H1 (cell line): ENCODE data around the gene ZNF358. TPM values are rescaled to one million over a fixed set of nuclear protein-coding genes. Genes with fewer than 3 reads are reported as not detected.
"Not testable (repeated sequence)": the region's sequence is repeated elsewhere in the genome, so short reads cannot be mapped to it uniquely, and the experiment has no call there.

Source experiments
- CTCF ChIA-PET: fragments of 300-600 bp; sonication (Branson Sonifier 250); formaldehyde crosslinking; loops from one replicate; lab custom pipeline; 2021; ENCODE audit not compliant: partially characterized antibody; lab: Charles Lee
- POLR2A ChIA-PET: fragments of 300-600 bp; sonication (Branson Sonifier 250); formaldehyde crosslinking; loops from one replicate; lab custom pipeline; 2021; ENCODE audit warnings: inconsistent platforms; ENCODE audit not compliant: partially characterized antibody; lab: Charles Lee
- DNase-seq, 2 experiments: peaks; one replicate each; pipeline versions ENCODE4 v3.0.0 to v3.0.0-alpha.2; 2010 to 2022; ENCODE audit warnings: low spot score in 2 of 2, low read depth in 1 of 2, mixed read lengths in 1 of 2
- FAIRE-seq: peaks from 2 replicates; lab custom pipeline; 2011; peaks lifted over from hg19 to GRCh38; lab: Jason Lieb, UNC
- H2AFZ ChIP-seq: 2 replicates; pipeline ENCODE4 v1.8.1; 2012; ENCODE audit warnings: low read length, inconsistent platforms
- H2AK5ac ChIP-seq: 2 replicates; pipeline ENCODE4 v1.6.1; 2013; ENCODE audit warnings: low read depth, low read length
- H2BK120ac ChIP-seq: replicated peaks from 2 replicates; pipeline ENCODE3; 2013; ENCODE audit warnings: low read depth, low read length, inconsistent platforms
- H2BK12ac ChIP-seq: 2 replicates; pipeline ENCODE4 v1.6.1; 2013; ENCODE audit warnings: low read depth, low read length
- H2BK15ac ChIP-seq: 2 replicates; pipeline ENCODE4 v1.6.1; 2013; ENCODE audit warnings: low read length
- H2BK20ac ChIP-seq: 2 replicates; pipeline ENCODE4 v1.6.1; 2013; ENCODE audit warnings: low read length
- H2BK5ac ChIP-seq: 2 replicates; pipeline ENCODE4 v1.6.1; 2013; ENCODE audit warnings: low read depth, low read length
- H3K14ac ChIP-seq: 2 replicates; pipeline ENCODE4 v1.6.1; 2013; ENCODE audit warnings: inconsistent platforms; ENCODE audit not compliant: insufficient read length
- H3K18ac ChIP-seq: 2 replicates; pipeline ENCODE4 v1.6.1; 2013; ENCODE audit warnings: low read length; ENCODE audit errors: extremely low read depth
- H3K23ac ChIP-seq: 2 replicates; pipeline ENCODE4 v1.6.1; 2013; ENCODE audit warnings: inconsistent platforms; ENCODE audit not compliant: insufficient read length
- H3K23me2 ChIP-seq: 2 replicates; pipeline ENCODE4 v1.6.1; 2013; ENCODE audit warnings: low read depth, low read length
- H3K27ac ChIP-seq: 2 replicates; pipeline ENCODE4 v1.6.1; 2011; ENCODE audit warnings: low read depth, low read length, inconsistent platforms
- H3K27me3 ChIP-seq, 4 experiments: replicated peaks in 1 of 4; 1 replicate in 1 of 4; 2 replicates in 3 of 4; pipeline versions ENCODE4 v1.6.1 to v1.8.1; 2011 to 2013; ENCODE audit warnings: low read length in 3 of 4, mild to moderate bottlenecking in 3 of 4, inconsistent platforms in 2 of 4, mixed read lengths in 2 of 4, moderate library complexity in 1 of 4; ENCODE audit not compliant: control insufficient read depth in 3 of 4, insufficient read depth in 3 of 4; ENCODE audit errors: extremely low read depth in 1 of 4
- H3K36me3 ChIP-seq, 4 experiments: 2 replicates each; pipeline versions ENCODE4 v1.6.1 to v1.8.1; 2011 to 2013; ENCODE audit warnings: mild to moderate bottlenecking in 4 of 4, low read length in 3 of 4, moderate library complexity in 2 of 4, control low read depth in 1 of 4, inconsistent platforms in 1 of 4; ENCODE audit not compliant: insufficient read depth in 4 of 4, control insufficient read depth in 2 of 4
- H3K4ac ChIP-seq: replicated peaks from 2 replicates; pipeline ENCODE3; 2013; ENCODE audit warnings: low read length, low read depth, mixed read lengths, inconsistent platforms; ENCODE audit not compliant: insufficient read length
- H3K4me1 ChIP-seq, 4 experiments: replicated peaks in 1 of 4; 1 replicate in 1 of 4; 2 replicates in 3 of 4; pipeline versions ENCODE4 v1.6.1 to v1.8.1; 2011 to 2013; ENCODE audit warnings: low read length in 3 of 4, inconsistent platforms in 2 of 4, mixed read lengths in 1 of 4; ENCODE audit not compliant: insufficient read depth in 4 of 4, control insufficient read depth in 3 of 4
- H3K4me2 ChIP-seq, 2 experiments: 2 replicates each; pipeline versions ENCODE4 v1.6.1 to v1.8.1; 2011 to 2013; ENCODE audit warnings: low read depth in 2 of 2, low read length in 2 of 2, control low read depth in 1 of 2, inconsistent platforms in 1 of 2, mild to moderate bottlenecking in 1 of 2; ENCODE audit not compliant: insufficient read depth in 1 of 2
- H3K4me3 ChIP-seq, 4 experiments: fragments of 200-600, 300-600 bp in 1 of 4; sonication (generic), shearing (Covaris generic), sonication (Bioruptor Twin) in 1 of 4; 2 replicates each; pipeline versions ENCODE4 v1.5.1 to v1.8.1; 2011 to 2016; ENCODE audit warnings: low read length in 4 of 4, low read depth in 3 of 4, control low read depth in 2 of 4, inconsistent platforms in 2 of 4, mild to moderate bottlenecking in 2 of 4, mixed read lengths in 1 of 4, moderate library complexity in 1 of 4; ENCODE audit not compliant: insufficient read depth in 2 of 4; ENCODE audit errors: extremely low read depth in 1 of 4
- H3K56ac ChIP-seq: replicated peaks from 2 replicates; pipeline ENCODE3; 2013; ENCODE audit warnings: low read depth, mild to moderate bottlenecking, mixed read lengths, low read length, inconsistent platforms; ENCODE audit not compliant: insufficient read length
- H3K79me1 ChIP-seq: 2 replicates; pipeline ENCODE4 v1.6.1; 2013; ENCODE audit warnings: low read depth, low read length, control low read depth
- H3K79me2 ChIP-seq, 2 experiments: 2 replicates each; pipeline versions ENCODE4 v1.6.1 to v1.8.1; 2012 to 2013; ENCODE audit warnings: low read length in 2 of 2, mild to moderate bottlenecking in 2 of 2, inconsistent platforms in 1 of 2; ENCODE audit not compliant: insufficient read depth in 2 of 2, control insufficient read depth in 1 of 2
- H3K9ac ChIP-seq, 4 experiments: replicated peaks in 1 of 4; 1 replicate in 1 of 4; 2 replicates in 3 of 4; pipeline versions ENCODE4 v1.6.1 to v1.8.1; 2011 to 2013; ENCODE audit warnings: low read depth in 3 of 4, low read length in 3 of 4, control low read depth in 2 of 4, mild to moderate bottlenecking in 2 of 4, moderate library complexity in 2 of 4, inconsistent platforms in 1 of 4; ENCODE audit errors: extremely low read depth in 1 of 4
- H3K9me3 ChIP-seq, 2 experiments: 2 replicates each; pipeline versions ENCODE4 v1.6.1 to v1.8.1; 2012 to 2013; ENCODE audit warnings: mild to moderate bottlenecking in 2 of 2, moderate library complexity in 2 of 2, control low read depth in 1 of 2, inconsistent platforms in 1 of 2, low read depth in 1 of 2, low read length in 1 of 2, mixed read lengths in 1 of 2; ENCODE audit not compliant: insufficient read depth in 2 of 2
- H4K20me1 ChIP-seq, 2 experiments: replicated peaks in 1 of 2; 2 replicates each; pipeline versions ENCODE3 to v1.8.1; 2011 to 2013; ENCODE audit warnings: inconsistent platforms in 2 of 2, low read length in 2 of 2, mild to moderate bottlenecking in 1 of 2; ENCODE audit not compliant: insufficient read depth in 2 of 2, control insufficient read depth in 1 of 2
- H4K5ac ChIP-seq: 2 replicates; pipeline ENCODE4 v1.6.1; 2013; ENCODE audit warnings: low read length, low read depth, mixed read lengths, inconsistent platforms; ENCODE audit not compliant: insufficient read length
- H4K8ac ChIP-seq: 2 replicates; pipeline ENCODE4 v1.8.0; 2013; ENCODE audit warnings: mild to moderate bottlenecking, moderate library complexity, low read length, inconsistent platforms; ENCODE audit not compliant: insufficient read depth; ENCODE audit errors: extremely low read depth
- H4K91ac ChIP-seq: replicated peaks from 2 replicates; pipeline ENCODE3; 2013; ENCODE audit warnings: low read length, mixed read lengths, inconsistent platforms; ENCODE audit not compliant: insufficient read length
- WGBS, 2 experiments: shearing (Covaris generic) in 1 of 2; methylation state at CpG; one replicate each; pipeline versions ENCODE4 v1.1.6 to v1.1.7; 2013 to 2015; ENCODE audit warnings: low lambda C conversion rate in 2 of 2, mixed read lengths in 2 of 2, inconsistent platforms in 1 of 2, low coverage in 1 of 2, missing lambda C conversion rate in 1 of 2; ENCODE audit not compliant: insufficient replicate concordance in 2 of 2, insufficient coverage in 1 of 2, insufficient read length in 1 of 2; ENCODE audit errors: extremely low coverage in 1 of 2, missing lambda C conversion rate in 1 of 2; 5-methylcytosine and 5-hydroxymethylcytosine counted together
- polyA plus RNA-seq, 7 experiments: library from polyadenylated mRNA; depleted of rRNA in 3 of 7; stranded (reverse) in 5 of 7; unstranded in 2 of 7; fragments of >200 nt in 5 of 7; fragments of 200-250 nt in 2 of 7; gene quantifications; 1 replicate in 5 of 7; 2 replicates in 1 of 7; 4 replicates in 1 of 7; pipeline versions ENCODE4 v1.2.1 to v1.2.3, GENCODE V29; 2011 to 2013; ENCODE audit warnings: missing spikeins in 2 of 7, mixed read lengths in 2 of 7
- total RNA-seq: library from RNA; stranded (reverse); fragmentation: NEBNext Ultra II Directional; extraction: Animal tissue kit (Norgen Biotek cat#: 25700); gene quantifications from 2 replicates; pipeline ENCODE4 v1.2.1, GENCODE V29; 2021

Gene ZNF358
- total and polyA plus RNA-seq, 2 of the 8 experiments (the other 6 are each of a cell fraction or from before 2014, with no cell fraction given), result 40.0 to 60.3 TPM

DNA sequence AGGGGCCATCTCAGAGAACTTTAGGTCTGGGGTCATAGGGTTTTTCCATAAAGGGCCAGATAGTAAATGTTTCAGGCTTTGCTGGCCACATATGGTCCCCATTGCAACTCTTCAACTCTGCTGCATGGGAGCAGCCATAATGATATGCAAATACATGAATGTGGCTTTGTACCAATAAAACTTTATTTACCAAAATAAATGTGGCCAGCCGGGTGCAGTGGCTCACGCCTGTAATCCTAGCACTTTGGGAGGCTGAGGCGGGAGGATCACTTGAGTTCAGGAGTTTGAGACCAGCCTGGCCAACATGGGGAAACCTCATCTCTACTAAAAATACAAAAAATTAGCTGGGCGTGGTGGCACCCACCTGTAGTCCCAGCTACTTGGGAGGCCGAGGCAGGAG, 23.1 kb downstream of the ZNF358 start:
- H3K4me3 ChIP-seq, FAIRE-seq, H3K27ac ChIP-seq, H4K91ac ChIP-seq, H4K8ac ChIP-seq, H3K23ac ChIP-seq, H3K79me2 ChIP-seq, H3K9ac ChIP-seq, H2BK5ac ChIP-seq, H2AFZ ChIP-seq, H2BK120ac ChIP-seq, H3K4me2 ChIP-seq, H3K27me3 ChIP-seq, H4K20me1 ChIP-seq, H3K23me2 ChIP-seq, H2BK12ac ChIP-seq, H3K56ac ChIP-seq, H2BK15ac ChIP-seq, H3K79me1 ChIP-seq, H2AK5ac ChIP-seq, H3K4me1 ChIP-seq, DNase-seq, H3K14ac ChIP-seq, H3K9me3 ChIP-seq, H4K5ac ChIP-seq, H3K18ac ChIP-seq, H3K4ac ChIP-seq, H2BK20ac ChIP-seq: not testable (repeated sequence)
- WGBS, 2 experiments, result 86% methylated on average over 5 of the region's 5 CpGs; no CpG with 5 or more reads in 1 of the 2 experiments
- H3K36me3 ChIP-seq, result peaks cover 3 to 30% (median 15%) of the 10 kb centered on the region in 4 experiments; a peak in 7 of 8 replicates
- POLR2A ChIA-PET, result interaction anchor here (1.2 kb wide), 1 partner anchor 17 kb away, joined by 3 read pairs; no protein-coding TSS in a partner anchor
- CTCF ChIA-PET, result interaction anchor here (0.8 to 1.6 kb wide), 2 partner anchors 12 to 29 kb away, joined by 3 to 5 read pairs; no protein-coding TSS in a partner anchor
